Tibial artery (tissue), 4 donors: ENCODE measurements around the gene CBARP.

Source experiments
- DNase-seq, 2 donors: peaks; one replicate each; pipeline ENCODE4 v3.0.0-alpha.2; 2019
- H3K27ac ChIP-seq, 2 donors: fragments of 200-600 bp; sonication (generic) in 1 of 2; 1 replicate in 1 of 2; 2 replicates in 1 of 2; pipeline ENCODE4 v1.5.1; 2018 to 2019; ENCODE audit warnings: mild to moderate bottlenecking in 1 of 2
- H3K27me3 ChIP-seq, 2 donors: fragments of 200-600 bp; sonication (generic) in 1 of 2; one replicate each; pipeline versions ENCODE4 v1.5.1 to v1.6.0; 2016 to 2019
- H3K36me3 ChIP-seq, 3 donors: fragments of 200-600 bp; sonication (generic) in 2 of 3; one replicate each; pipeline ENCODE4 v1.5.1; 2016 to 2019; ENCODE audit warnings: mild to moderate bottlenecking in 2 of 3
- H3K4me1 ChIP-seq, 4 donors: fragments of 200-600 bp; sonication (generic) in 2 of 4; 1 replicate in 3 of 4; 2 replicates in 1 of 4; pipeline ENCODE4 v1.5.1; 2016 to 2019
- H3K4me3 ChIP-seq, 2 donors: fragments of 200-600 bp; sonication (generic) in 1 of 2; 1 replicate in 1 of 2; 2 replicates in 1 of 2; pipeline ENCODE4 v1.5.1; 2018 to 2019; ENCODE audit warnings: mild to moderate bottlenecking in 2 of 2
- H3K9me3 ChIP-seq, 3 donors: fragments of 200-600 bp; sonication (generic) in 1 of 3; one replicate each; pipeline ENCODE4 v1.5.1; 2016 to 2019
- CTCF ChIP-seq, 2 experiments: fragments of 200-600 bp in 1 of 2; fragments of 450-650 bp in 1 of 2; IDR thresholded peaks; one replicate each; pipeline ENCODE4 v1.5.1; 2017 to 2019; ENCODE audit warnings: antibody characterized with exemption in 2 of 2, mild to moderate bottlenecking in 1 of 2, moderate library complexity in 1 of 2
- intact Hi-C: fragments of 100-400 bp; cut with DNase I; formaldehyde crosslinking; loops from one replicate; pipeline ENCODE4 v1.15.0; 2023; ENCODE audit warnings: low total_unique reads

CBARP gene

GRCh38 chr19:1234051-1234954, 3.5 kb downstream of the CBARP start:
- intact Hi-C loops: no loop called here
- H3K27me3 ChIP-seq: peaks cover 0 to 11% of the 10 kb centered on the region in 2 donors
- no peaks in the 10 kb centered on the region for H3K36me3 ChIP-seq
- H3K4me3 ChIP-seq: no peak overlapping the region
- TF ChIP-seq CTCF (IDR thresholded peaks at IDR 0.05): no peak
- no peaks in the 10 kb centered on the region for H3K9me3 ChIP-seq
- H3K4me1 ChIP-seq: peaks cover 0 to 34% (median 25%) of the 10 kb centered on the region in 4 donors
- DNase-seq: no peak
- no peak overlapping the region for H3K27ac ChIP-seq

- H3K27me3 ChIP-seq: peaks cover 0 to 11% of the 10 kb centered on the region in 2 donors
- H3K27ac ChIP-seq: peak overlapping the region in 1 of 2 donors; percentile 43
- no peaks in the 10 kb centered on the region for H3K9me3 ChIP-seq
- peaks cover 0 to 29% (median 19%) of the 10 kb centered on the region in 4 donors for H3K4me1 ChIP-seq
- H3K36me3 ChIP-seq: peaks cover under 1 to 6% (median 1%) of the 10 kb centered on the region in 3 donors
- TF ChIP-seq CTCF (IDR thresholded peaks at IDR 0.05): no peak
- no peak overlapping the region for H3K4me3 ChIP-seq
- DNase-seq: no peak
- intact Hi-C loops: no loop called here
These were observed 4.6 kb downstream of the CBARP start for GRCh38 chr19:1233115-1233667.

GRCh38 chr19:1232652-1233072, 5.1 kb downstream of the CBARP start:
- Histone ChIP-seq H3K36me3 (peaks cover 6 to 12% (median 7%) of the 10 kb centered on the region in 3 donors), H3K9me3 (no peaks in the 10 kb centered on the region), H3K27me3 (peaks cover 0 to 11% of the 10 kb centered on the region in 2 donors), H3K4me3 (no peak overlapping the region), H3K27ac (peak overlapping the region in 1 of 2 donors; percentile 43), H3K4me1 (peaks cover 0 to 25% (median 17%) of the 10 kb centered on the region in 4 donors)
- no peak for DNase-seq
- TF ChIP-seq CTCF (IDR thresholded peaks at IDR 0.05): no peak
- intact Hi-C loops: no loop called here

GRCh38 chr19:1231729-1232637, 5.8 kb downstream of the CBARP start:
- H3K27ac ChIP-seq: peak overlapping the region in 1 of 2 donors; percentile 43

More at GRCh38 chr19:1231729-1232637, 5.8 kb downstream of the CBARP start:
- intact Hi-C loops: no loop called here
- H3K4me3 ChIP-seq: no peak overlapping the region
- no peak for TF ChIP-seq CTCF (IDR thresholded peaks at IDR 0.05)
- DNase-seq: no peak
- peaks cover 0 to 6% of the 10 kb centered on the region in 2 donors for H3K27me3 ChIP-seq
- H3K36me3 ChIP-seq: peaks cover 10 to 18% (median 14%) of the 10 kb centered on the region in 3 donors
- H3K9me3 ChIP-seq: no peaks in the 10 kb centered on the region
- peaks cover 0 to 19% (median 11%) of the 10 kb centered on the region in 4 donors for H3K4me1 ChIP-seq
